GM12878 (cell line): ENCODE results near the gene SLC12A6. TPM values are rescaled to one million over a fixed set of nuclear protein-coding genes. Genes with fewer than 3 reads are reported as not detected.

Experiments used
- ATAC-seq: fragments of 200-7000 bp; cut with Tn5 transposase; 3 replicates; pipeline ENCODE4 v1.9.1; 2020; ENCODE audit warnings: mild to moderate bottlenecking, moderate library complexity
- BruUV-seq: library from RNA; stranded (reverse); fragments of 400-500 nt; replicated peaks from 2 replicates; lab custom pipeline; 2021; lab: Mats Ljungman, UMichigan
- CTCF ChIA-PET: fragments of 300-600 bp; sonication (Branson Sonifier 250); formaldehyde crosslinking; extraction: SDS; loops from one replicate; lab custom pipeline; 2021; ENCODE audit warnings: inconsistent platforms; lab: Yijun Ruan, JAX
- POLR2A ChIA-PET: fragments of 350-600 bp; formaldehyde crosslinking; extraction: SDS; loops from one replicate; lab custom pipeline; 2021; ENCODE audit warnings: inconsistent platforms; lab: Charles Lee
- RAD21 ChIA-PET: fragments of 300-600 bp; sonication (Branson Sonifier 250); formaldehyde crosslinking; loops from one replicate; lab custom pipeline; 2023; ENCODE audit warnings: antibody characterized with exemption; ENCODE audit not compliant: unreplicated experiment; lab: Charles Lee
- SMC1A ChIA-PET: fragments of 300-600 bp; sonication (Branson Sonifier 250); formaldehyde crosslinking; loops from one replicate; lab custom pipeline; 2023; ENCODE audit not compliant: unreplicated experiment, uncharacterized antibody; lab: Charles Lee
- DNase-seq: peaks from one replicate; pipeline ENCODE4 v3.0.0-alpha.2; 2011; ENCODE audit warnings: low read depth, low spot score
- FAIRE-seq: peaks from 3 replicates; lab custom pipeline; 2011; peaks lifted over from hg19 to GRCh38; lab: Jason Lieb, UNC
- H2AFZ ChIP-seq: 2 replicates; pipeline ENCODE4 v1.6.0; 2011; ENCODE audit warnings: low read depth, low read length, control low read depth; ENCODE audit not compliant: control insufficient read depth
- H3K27ac ChIP-seq: 2 replicates; pipeline ENCODE4 v1.5.1; 2011; ENCODE audit warnings: control low read depth; ENCODE audit not compliant: control insufficient read depth, insufficient read depth
- H3K27me3 ChIP-seq, 2 experiments: replicated peaks in 1 of 2; 2 replicates each; pipeline versions ENCODE4 v1.6.0 to v1.6.1; 2011; ENCODE audit warnings: low read length in 1 of 2; ENCODE audit not compliant: control insufficient read depth in 2 of 2, insufficient read depth in 2 of 2
- H3K36me3 ChIP-seq, 2 experiments: 2 replicates each; pipeline ENCODE4 v1.5.1; 2011; ENCODE audit warnings: low read length in 1 of 2; ENCODE audit not compliant: control insufficient read depth in 2 of 2, insufficient read depth in 2 of 2
- H3K4me1 ChIP-seq: 2 replicates; pipeline ENCODE4 v1.6.1; 2011; ENCODE audit warnings: mild to moderate bottlenecking, low read length, moderate library complexity, mixed read lengths; ENCODE audit not compliant: control insufficient read depth, insufficient read depth
- H3K4me2 ChIP-seq: 2 replicates; pipeline ENCODE4 v1.6.0; 2011; ENCODE audit warnings: control low read depth; ENCODE audit not compliant: control insufficient read depth, insufficient read depth
- H3K4me3 ChIP-seq: fragments of 200-600 bp; sonication (generic); 2 replicates; pipeline ENCODE4 v1.5.1; 2016
- H3K79me2 ChIP-seq: 2 replicates; pipeline ENCODE4 v1.6.0; 2011; ENCODE audit warnings: low read length; ENCODE audit not compliant: control insufficient read depth, insufficient read depth
- H3K9ac ChIP-seq: 2 replicates; pipeline ENCODE4 v1.8.0; 2011; ENCODE audit warnings: low read length, control low read depth, mixed read lengths; ENCODE audit not compliant: control insufficient read depth, insufficient read depth
- H3K9me3 ChIP-seq: replicated peaks from 3 replicates; pipeline ENCODE4 v1.5.1; 2011; ENCODE audit warnings: mild to moderate bottlenecking, low read length; ENCODE audit not compliant: control insufficient read depth, insufficient read depth
- H4K20me1 ChIP-seq: 2 replicates; pipeline ENCODE4 v1.6.0; 2011; ENCODE audit not compliant: control insufficient read depth, insufficient read depth
- CHD2 ChIP-seq: IDR thresholded peaks from 2 replicates; pipeline ENCODE4 v1.6.1; 2011; ENCODE audit warnings: low read depth, low read length, improper control_type of control experiment, borderline replicate concordance
- EP300 ChIP-seq, 2 experiments: fragments of 150-350 bp in 1 of 2; IDR thresholded peaks; 2 replicates each; pipeline ENCODE4 v1.6.1; 2011 to 2012; ENCODE audit warnings: low read depth in 2 of 2, low read length in 2 of 2, borderline replicate concordance in 1 of 2, improper control_type of control experiment in 1 of 2, inconsistent platforms in 1 of 2; ENCODE audit not compliant: control insufficient read depth in 1 of 2
- in situ Hi-C: fragments of 300-500 bp; cut with MboI; formaldehyde crosslinking; loops from 9 replicates; pipeline ENCODE4 v1.14.3; 2018; ENCODE audit warnings: mixed read lengths
- intact Hi-C: fragments of 100-400 bp; cut with micrococcal nuclease; formaldehyde crosslinking; loops from one replicate; pipeline ENCODE4 v1.14.2; 2022; ENCODE audit not compliant: unreplicated experiment
- polyA plus RNA-seq, 11 experiments: library from polyadenylated mRNA; depleted of rRNA in 4 of 11; unstranded in 6 of 11; stranded (reverse) in 5 of 11; fragments of >200 nt; fragmentation: Nextera tagmentation in 4 of 11; fragmentation: Illumina TruSeq in 1 of 11; extraction: Ambion mirVana in 4 of 11; extraction: Trizol in 1 of 11; gene quantifications; 1 replicate in 1 of 11; 2 replicates in 10 of 11; pipeline versions ENCODE4 v1.2.1 to v1.2.3, GENCODE V29; 2011 to 2016; ENCODE audit warnings: inconsistent platforms in 2 of 11, missing spikeins in 2 of 11, low read depth in 1 of 11
- total RNA-seq, 4 experiments: library from RNA; depleted of rRNA in 3 of 4; stranded (reverse); fragments of >200 nt in 3 of 4; fragmentation: Illumina TruSeq in 1 of 4; extraction: Trizol in 1 of 4; gene quantifications; 2 replicates each; pipeline versions ENCODE4 v1.2.1 to v1.2.3, GENCODE V29; 2013 to 2021
- TF ChIP-seq, protein P1 (sequence below): IDR thresholded peaks from 2 replicates; pipeline ENCODE4 v1.6.1; 2011; ENCODE audit warnings: mild to moderate bottlenecking, low read depth, low read length, moderate library complexity; ENCODE audit not compliant: insufficient replicate concordance
- TF ChIP-seq, protein P2 (sequence below): fragments of 450-650 bp; IDR thresholded peaks from 2 replicates; pipeline ENCODE4 v1.6.1; 2016; ENCODE audit warnings: mild to moderate bottlenecking, moderate library complexity, borderline replicate concordance

Gene SLC12A6
- total and polyA plus RNA-seq, 10 of the 15 experiments (the other 5 are each of a cell fraction or from before 2014, with no cell fraction given) = 4.7 to 94.4 (median 34.2) TPM

GRCh38 chr15:34216527-34217270 is 120.9 kb downstream of the SLC12A6 start:
- H4K20me1 ChIP-seq = no peaks in the 10 kb centered on the region
- no peaks in the 10 kb centered on the region for H3K4me1 ChIP-seq
- DNase-seq (no peak), FAIRE-seq (no peak), ATAC-seq (no peak)
- no peaks in the 10 kb centered on the region for H3K9me3 ChIP-seq
- H3K79me2 ChIP-seq = no peaks in the 10 kb centered on the region
- no peak overlapping the region for H2AFZ ChIP-seq
- no peak overlapping the region for H3K4me2 ChIP-seq
- intact Hi-C loops = no loop called here
- RAD21 ChIA-PET = interaction anchor here (1.3 to 2.5 kb wide), 3 partner anchors 106 to 154 kb away, joined by 3 to 8 read pairs (median 7); no protein-coding TSS in a partner anchor
- H3K36me3 ChIP-seq = no peaks in the 10 kb centered on the region
- no peak overlapping the region for H3K9ac ChIP-seq
- no peaks in the 10 kb centered on the region for H3K27me3 ChIP-seq
- SMC1A ChIA-PET = interaction anchor here (1.5 kb wide), 1 partner anchor 106 kb away, joined by 4 read pairs; no protein-coding TSS in a partner anchor
- in situ Hi-C loops = loop anchor here (5.0 kb wide), 2 partner anchors 114 to 149 kb away; partner anchors contain the start of genes EMC7 and PGBD4
- H3K4me3 ChIP-seq = no peak overlapping the region
- POLR2A ChIA-PET = no interaction called here
- TF ChIP-seq, protein P1, sequence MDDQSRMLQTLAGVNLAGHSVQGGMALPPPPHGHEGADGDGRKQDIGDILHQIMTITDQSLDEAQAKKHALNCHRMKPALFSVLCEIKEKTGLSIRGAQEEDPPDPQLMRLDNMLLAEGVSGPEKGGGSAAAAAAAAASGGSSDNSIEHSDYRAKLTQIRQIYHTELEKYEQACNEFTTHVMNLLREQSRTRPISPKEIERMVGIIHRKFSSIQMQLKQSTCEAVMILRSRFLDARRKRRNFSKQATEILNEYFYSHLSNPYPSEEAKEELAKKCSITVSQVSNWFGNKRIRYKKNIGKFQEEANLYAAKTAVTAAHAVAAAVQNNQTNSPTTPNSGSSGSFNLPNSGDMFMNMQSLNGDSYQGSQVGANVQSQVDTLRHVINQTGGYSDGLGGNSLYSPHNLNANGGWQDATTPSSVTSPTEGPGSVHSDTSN = no peak
- TF ChIP-seq CHD2 (no peak), EP300 (IDR thresholded peaks at IDR 0.05; ENCODE audit: borderline replicate concordance in 1 of 2, control insufficient read depth in 1 of 2, low read depth in 2 of 2, low read length in 2 of 2) (no peak)
- TF ChIP-seq, protein P2, sequence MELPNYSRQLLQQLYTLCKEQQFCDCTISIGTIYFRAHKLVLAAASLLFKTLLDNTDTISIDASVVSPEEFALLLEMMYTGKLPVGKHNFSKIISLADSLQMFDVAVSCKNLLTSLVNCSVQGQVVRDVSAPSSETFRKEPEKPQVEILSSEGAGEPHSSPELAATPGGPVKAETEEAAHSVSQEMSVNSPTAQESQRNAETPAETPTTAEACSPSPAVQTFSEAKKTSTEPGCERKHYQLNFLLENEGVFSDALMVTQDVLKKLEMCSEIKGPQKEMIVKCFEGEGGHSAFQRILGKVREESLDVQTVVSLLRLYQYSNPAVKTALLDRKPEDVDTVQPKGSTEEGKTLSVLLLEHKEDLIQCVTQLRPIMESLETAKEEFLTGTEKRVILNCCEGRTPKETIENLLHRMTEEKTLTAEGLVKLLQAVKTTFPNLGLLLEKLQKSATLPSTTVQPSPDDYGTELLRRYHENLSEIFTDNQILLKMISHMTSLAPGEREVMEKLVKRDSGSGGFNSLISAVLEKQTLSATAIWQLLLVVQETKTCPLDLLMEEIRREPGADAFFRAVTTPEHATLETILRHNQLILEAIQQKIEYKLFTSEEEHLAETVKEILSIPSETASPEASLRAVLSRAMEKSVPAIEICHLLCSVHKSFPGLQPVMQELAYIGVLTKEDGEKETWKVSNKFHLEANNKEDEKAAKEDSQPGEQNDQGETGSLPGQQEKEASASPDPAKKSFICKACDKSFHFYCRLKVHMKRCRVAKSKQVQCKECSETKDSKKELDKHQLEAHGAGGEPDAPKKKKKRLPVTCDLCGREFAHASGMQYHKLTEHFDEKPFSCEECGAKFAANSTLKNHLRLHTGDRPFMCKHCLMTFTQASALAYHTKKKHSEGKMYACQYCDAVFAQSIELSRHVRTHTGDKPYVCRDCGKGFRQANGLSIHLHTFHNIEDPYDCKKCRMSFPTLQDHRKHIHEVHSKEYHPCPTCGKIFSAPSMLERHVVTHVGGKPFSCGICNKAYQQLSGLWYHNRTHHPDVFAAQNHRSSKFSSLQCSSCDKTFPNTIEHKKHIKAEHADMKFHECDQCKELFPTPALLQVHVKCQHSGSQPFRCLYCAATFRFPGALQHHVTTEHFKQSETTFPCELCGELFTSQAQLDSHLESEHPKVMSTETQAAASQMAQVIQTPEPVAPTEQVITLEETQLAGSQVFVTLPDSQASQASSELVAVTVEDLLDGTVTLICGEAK = no peak
- no TSS peak for BruUV-seq
- H3K27ac ChIP-seq = no peak overlapping the region
- CTCF ChIA-PET = interaction anchor here (0.9 to 2.1 kb wide), 3 partner anchors 106 to 371 kb away, joined by 4 to 7 read pairs (median 6); no protein-coding TSS in a partner anchor
